22Rv1 (cell line): ENCODE results near the gene PES1.

ENCODE experiments used
- CTCF ChIP-seq: fragments of 450-650 bp; IDR thresholded peaks from 2 replicates; pipeline ENCODE4 v1.5.1; 2017; ENCODE audit warnings: mild to moderate bottlenecking
- ZFX ChIP-seq: fragments of 450-650 bp; IDR thresholded peaks from 2 replicates; pipeline ENCODE4 v1.6.1; 2017; ENCODE audit warnings: antibody characterized with exemption, borderline replicate concordance

GRCh38 chr22:30640361-30640760, 48.7 kb upstream of the PES1 start:
- TF ChIP-seq CTCF (no peak), ZFX (no peak)
